ENCODE results near the gene XPNPEP2. TPM values are rescaled to one million over a fixed set of nuclear protein-coding genes. Genes with fewer than 3 reads are reported as not detected.

XPNPEP2 gene
- total RNA-seq, 1 experiment from 2014 or later: not detected

- H3K9me3 Mint-ChIP-seq (ENCODE audit: low read depth, unreplicated experiment): no peaks in the 10 kb centered on the region
- intact Hi-C loops (cut with micrococcal nuclease; ENCODE audit: unreplicated experiment): no loop called here
- DNase-seq: no peak
- no peak for TF ChIP-seq CTCF (IDR thresholded peaks at IDR 0.05; ENCODE audit: unreplicated experiment)
- peaks cover 66% of the 10 kb centered on the region for H3K27me3 Mint-ChIP-seq (ENCODE audit: unreplicated experiment)
- no peak overlapping the region for H3K4me3 Mint-ChIP-seq (ENCODE audit: low read depth, unreplicated experiment)
- H3K36me3 Mint-ChIP-seq (ENCODE audit: insufficient read depth, unreplicated experiment): no peaks in the 10 kb centered on the region
- H3K27ac Mint-ChIP-seq (ENCODE audit: unreplicated experiment): no peak overlapping the region
- no TSS peak for BruUV-seq (replicated peaks)
- CTCF ChIA-PET: no interaction called here
- no peaks in the 10 kb centered on the region for H3K4me1 Mint-ChIP-seq (ENCODE audit: low read depth, unreplicated experiment)
Observed at GRCh38 chrX:129723511-129723910, 15.3 kb upstream of the XPNPEP2 start.

DNA sequence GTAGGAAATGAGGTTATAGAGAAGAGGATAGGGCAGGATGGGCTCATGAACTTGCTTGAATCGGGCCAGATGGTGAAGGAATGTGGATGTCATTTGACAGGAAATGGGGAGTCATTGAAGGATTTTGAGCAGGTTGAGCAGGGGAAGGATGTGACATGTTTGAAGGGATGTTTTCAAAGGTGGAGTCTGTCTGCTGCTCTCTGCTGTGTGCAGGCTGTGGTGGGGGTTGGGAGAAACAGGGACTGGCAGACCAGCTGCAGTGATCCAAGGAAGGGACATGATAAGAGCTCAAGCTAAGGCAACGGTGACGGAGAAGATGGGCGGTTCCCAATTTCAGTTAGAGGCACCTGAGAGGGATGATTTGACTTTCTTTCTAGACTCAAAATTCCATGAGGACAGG, 14.0 kb upstream of the XPNPEP2 start:
- BruUV-seq (replicated peaks): no TSS peak
- H3K9me3 Mint-ChIP-seq (ENCODE audit: low read depth, unreplicated experiment): no peaks in the 10 kb centered on the region

DNA sequence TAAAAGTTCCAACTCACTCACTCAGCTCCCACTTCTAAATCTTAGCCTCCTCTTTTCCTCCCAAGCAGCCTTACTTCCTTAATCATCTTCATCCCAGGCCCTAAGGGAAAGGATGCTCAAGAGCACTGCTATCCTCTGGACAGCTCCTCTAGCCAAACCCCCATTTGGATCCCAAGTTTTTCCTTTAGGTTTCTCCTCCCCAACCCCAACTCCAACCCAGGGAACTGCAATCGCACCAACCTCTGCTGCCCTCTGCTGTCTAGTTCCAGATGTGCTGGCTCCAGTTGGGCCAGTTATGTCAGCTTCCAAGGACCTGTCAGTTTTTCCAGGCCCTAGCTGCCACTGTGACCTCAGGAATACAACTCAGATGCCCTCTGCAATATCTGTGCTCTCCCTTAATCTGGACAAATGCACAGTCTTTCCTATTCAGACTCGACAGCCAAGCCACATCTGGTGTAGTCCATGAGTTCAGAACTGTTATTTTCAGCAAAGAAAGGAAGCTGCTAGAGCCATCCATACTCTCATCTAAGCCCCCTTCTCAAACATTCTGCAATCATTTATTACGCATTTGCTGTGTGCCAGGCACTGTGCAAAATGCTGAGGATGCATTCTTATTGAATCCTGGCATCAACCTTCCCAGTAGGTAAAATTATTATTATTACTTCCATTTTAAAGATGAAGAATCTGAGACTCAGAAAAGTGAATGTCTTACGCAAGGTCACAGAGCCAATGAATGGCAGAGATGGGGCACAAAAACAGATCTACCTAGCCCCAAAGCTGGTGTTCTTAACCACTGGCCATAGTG, 12.3 kb upstream of the XPNPEP2 start:
- Mint-ChIP-seq H3K27ac (ENCODE audit: unreplicated experiment) (no peak overlapping the region), H3K4me1 (ENCODE audit: low read depth, unreplicated experiment) (no peaks in the 10 kb centered on the region), H3K27me3 (ENCODE audit: unreplicated experiment) (peaks cover 65% of the 10 kb centered on the region), H3K36me3 (ENCODE audit: insufficient read depth, unreplicated experiment) (no peaks in the 10 kb centered on the region), H3K9me3 (ENCODE audit: low read depth, unreplicated experiment) (peaks cover 3% of the 10 kb centered on the region), H3K4me3 (ENCODE audit: low read depth, unreplicated experiment) (no peak overlapping the region)
- BruUV-seq (replicated peaks): no TSS peak
- DNase-seq: peak; percentile 68
- CTCF ChIA-PET: interaction anchor here (1.0 to 2.6 kb wide), 5 partner anchors 49 to 92 kb away, joined by 3 to 17 read pairs (median 5); partner anchors contain the start of gene APLN
- peak; percentile 55 for TF ChIP-seq CTCF (IDR thresholded peaks at IDR 0.05; ENCODE audit: unreplicated experiment)
- intact Hi-C loops (cut with micrococcal nuclease; ENCODE audit: unreplicated experiment): loop anchor here (1.0 kb wide), 3 partner anchors 70 to 119 kb away; no protein-coding TSS in a partner anchor

More for the DNA sequence above, 14.0 kb upstream of the XPNPEP2 start:
- no peaks in the 10 kb centered on the region for H3K36me3 Mint-ChIP-seq (ENCODE audit: insufficient read depth, unreplicated experiment)
- CTCF ChIA-PET: interaction anchor here (2.6 kb wide), 1 partner anchor 69 kb away, joined by 17 read pairs; the partner anchor contains the start of gene APLN
- no peak for DNase-seq
- intact Hi-C loops (cut with micrococcal nuclease; ENCODE audit: unreplicated experiment): no loop called here
- no peaks in the 10 kb centered on the region for H3K4me1 Mint-ChIP-seq (ENCODE audit: low read depth, unreplicated experiment)
- no peak overlapping the region for H3K4me3 Mint-ChIP-seq (ENCODE audit: low read depth, unreplicated experiment)
- H3K27ac Mint-ChIP-seq (ENCODE audit: unreplicated experiment): no peak overlapping the region
- no peak for TF ChIP-seq CTCF (IDR thresholded peaks at IDR 0.05; ENCODE audit: unreplicated experiment)
- H3K27me3 Mint-ChIP-seq (ENCODE audit: unreplicated experiment): peaks cover 56% of the 10 kb centered on the region

DNA sequence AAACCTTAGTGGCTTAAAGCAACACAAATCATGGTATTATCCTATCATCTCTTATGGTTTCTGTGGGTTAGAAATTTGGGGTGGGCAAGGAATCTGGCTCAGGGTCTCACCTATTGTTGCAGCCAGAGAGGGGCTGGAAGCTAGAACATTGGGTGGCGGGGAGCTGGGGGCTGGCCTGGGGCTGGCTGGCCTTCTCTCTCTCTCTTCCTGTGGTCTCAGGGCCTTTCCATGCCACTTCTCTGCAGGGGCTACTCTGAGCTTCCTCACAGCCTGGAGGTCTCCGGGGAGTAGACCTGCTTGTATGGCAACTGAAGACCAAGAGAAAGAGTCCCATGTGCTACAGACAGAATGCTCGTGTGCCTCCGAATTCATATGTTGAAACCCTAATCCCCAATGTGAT, 10.7 kb upstream of the XPNPEP2 start:
- no peak for TF ChIP-seq CTCF (IDR thresholded peaks at IDR 0.05; ENCODE audit: unreplicated experiment)
- Mint-ChIP-seq H3K9me3 (ENCODE audit: low read depth, unreplicated experiment) (peaks cover 3% of the 10 kb centered on the region), H3K36me3 (ENCODE audit: insufficient read depth, unreplicated experiment) (no peaks in the 10 kb centered on the region), H3K27ac (ENCODE audit: unreplicated experiment) (no peak overlapping the region), H3K4me1 (ENCODE audit: low read depth, unreplicated experiment) (no peaks in the 10 kb centered on the region), H3K4me3 (ENCODE audit: low read depth, unreplicated experiment) (no peak overlapping the region), H3K27me3 (ENCODE audit: unreplicated experiment) (peaks cover 63% of the 10 kb centered on the region)
- CTCF ChIA-PET: no interaction called here
- intact Hi-C loops (cut with micrococcal nuclease; ENCODE audit: unreplicated experiment): no loop called here
- no TSS peak for BruUV-seq (replicated peaks)
- no peak for DNase-seq
